HL-60 (cell line): ENCODE results near the gene SS18.

Experiments
- DNase-seq, 2 experiments: peaks; one replicate each; pipeline ENCODE4 v3.0.0-alpha.2; 2010 to 2020; ENCODE audit warnings: low read depth in 1 of 2, low spot score in 1 of 2
- H3K27ac ChIP-seq: fragments of 250-450 bp; sonication (Bioruptor Pico); replicated peaks from 2 replicates; pipeline ENCODE4 v1.5.1; 2020; ENCODE audit warnings: mild to moderate bottlenecking, moderate library complexity
- H3K27me3 ChIP-seq: fragments of 250-450 bp; sonication (Bioruptor Pico); 2 replicates; pipeline ENCODE4 v1.5.1; 2021; ENCODE audit warnings: mild to moderate bottlenecking, moderate library complexity; ENCODE audit not compliant: insufficient read depth, poor library complexity, severe bottlenecking
- H3K4me3 ChIP-seq: replicated peaks from 2 replicates; pipeline ENCODE4 v1.5.1; 2011; ENCODE audit warnings: mild to moderate bottlenecking, control low read depth, low read length; ENCODE audit not compliant: insufficient read depth
- GABPA ChIP-seq: IDR thresholded peaks from 2 replicates; pipeline ENCODE4 v1.6.1; 2012; ENCODE audit warnings: low read depth
- POLR2AphosphoS5 ChIP-seq: IDR thresholded peaks from 2 replicates; pipeline ENCODE4 v1.6.1; 2012; ENCODE audit warnings: low read depth
- SPI1 ChIP-seq: IDR thresholded peaks from 2 replicates; pipeline ENCODE4 v1.6.1; 2012; ENCODE audit warnings: low read depth, mild to moderate bottlenecking, borderline replicate concordance
- TF ChIP-seq, protein P1 (sequence below): IDR thresholded peaks from 2 replicates; pipeline ENCODE4 v1.6.1; 2012; ENCODE audit warnings: low read depth; ENCODE audit not compliant: insufficient replicate concordance
- TF ChIP-seq, protein P2 (sequence below): IDR thresholded peaks from one replicate; pipeline ENCODE4 v1.5.1; 2011; ENCODE audit warnings: low read length, control low read depth, inconsistent platforms; ENCODE audit not compliant: insufficient read depth

SS18 gene

DNA sequence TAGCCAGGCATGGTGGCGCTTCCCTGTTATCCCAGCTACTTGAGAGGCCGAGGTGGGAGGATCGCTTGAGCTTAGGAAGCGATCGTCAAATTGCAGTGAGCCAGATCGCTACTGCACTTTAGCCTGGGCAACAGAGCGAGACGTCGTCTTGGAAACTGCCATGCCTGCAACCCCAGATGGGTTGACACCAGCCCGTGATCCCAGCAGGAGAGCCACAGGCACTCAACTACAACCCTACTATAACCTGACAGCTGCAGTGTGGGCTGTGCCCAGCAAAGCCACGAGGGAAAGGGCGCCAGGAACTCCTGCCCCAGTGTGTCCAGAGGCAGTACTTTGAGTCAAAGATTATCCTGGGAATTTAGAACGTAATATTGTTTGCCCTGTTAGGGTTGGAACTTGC, 85.6 kb downstream of the SS18 start:
- Histone ChIP-seq H3K4me3 (no peak overlapping the region), H3K27me3 (no peaks in the 10 kb centered on the region), H3K27ac (no peak overlapping the region)
- no peak for DNase-seq
- TF ChIP-seq, protein P1, sequence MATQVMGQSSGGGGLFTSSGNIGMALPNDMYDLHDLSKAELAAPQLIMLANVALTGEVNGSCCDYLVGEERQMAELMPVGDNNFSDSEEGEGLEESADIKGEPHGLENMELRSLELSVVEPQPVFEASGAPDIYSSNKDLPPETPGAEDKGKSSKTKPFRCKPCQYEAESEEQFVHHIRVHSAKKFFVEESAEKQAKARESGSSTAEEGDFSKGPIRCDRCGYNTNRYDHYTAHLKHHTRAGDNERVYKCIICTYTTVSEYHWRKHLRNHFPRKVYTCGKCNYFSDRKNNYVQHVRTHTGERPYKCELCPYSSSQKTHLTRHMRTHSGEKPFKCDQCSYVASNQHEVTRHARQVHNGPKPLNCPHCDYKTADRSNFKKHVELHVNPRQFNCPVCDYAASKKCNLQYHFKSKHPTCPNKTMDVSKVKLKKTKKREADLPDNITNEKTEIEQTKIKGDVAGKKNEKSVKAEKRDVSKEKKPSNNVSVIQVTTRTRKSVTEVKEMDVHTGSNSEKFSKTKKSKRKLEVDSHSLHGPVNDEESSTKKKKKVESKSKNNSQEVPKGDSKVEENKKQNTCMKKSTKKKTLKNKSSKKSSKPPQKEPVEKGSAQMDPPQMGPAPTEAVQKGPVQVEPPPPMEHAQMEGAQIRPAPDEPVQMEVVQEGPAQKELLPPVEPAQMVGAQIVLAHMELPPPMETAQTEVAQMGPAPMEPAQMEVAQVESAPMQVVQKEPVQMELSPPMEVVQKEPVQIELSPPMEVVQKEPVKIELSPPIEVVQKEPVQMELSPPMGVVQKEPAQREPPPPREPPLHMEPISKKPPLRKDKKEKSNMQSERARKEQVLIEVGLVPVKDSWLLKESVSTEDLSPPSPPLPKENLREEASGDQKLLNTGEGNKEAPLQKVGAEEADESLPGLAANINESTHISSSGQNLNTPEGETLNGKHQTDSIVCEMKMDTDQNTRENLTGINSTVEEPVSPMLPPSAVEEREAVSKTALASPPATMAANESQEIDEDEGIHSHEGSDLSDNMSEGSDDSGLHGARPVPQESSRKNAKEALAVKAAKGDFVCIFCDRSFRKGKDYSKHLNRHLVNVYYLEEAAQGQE: no peak
- TF ChIP-seq SPI1 (no peak), GABPA (no peak), POLR2AphosphoS5 (no peak)
- TF ChIP-seq, protein P2, sequence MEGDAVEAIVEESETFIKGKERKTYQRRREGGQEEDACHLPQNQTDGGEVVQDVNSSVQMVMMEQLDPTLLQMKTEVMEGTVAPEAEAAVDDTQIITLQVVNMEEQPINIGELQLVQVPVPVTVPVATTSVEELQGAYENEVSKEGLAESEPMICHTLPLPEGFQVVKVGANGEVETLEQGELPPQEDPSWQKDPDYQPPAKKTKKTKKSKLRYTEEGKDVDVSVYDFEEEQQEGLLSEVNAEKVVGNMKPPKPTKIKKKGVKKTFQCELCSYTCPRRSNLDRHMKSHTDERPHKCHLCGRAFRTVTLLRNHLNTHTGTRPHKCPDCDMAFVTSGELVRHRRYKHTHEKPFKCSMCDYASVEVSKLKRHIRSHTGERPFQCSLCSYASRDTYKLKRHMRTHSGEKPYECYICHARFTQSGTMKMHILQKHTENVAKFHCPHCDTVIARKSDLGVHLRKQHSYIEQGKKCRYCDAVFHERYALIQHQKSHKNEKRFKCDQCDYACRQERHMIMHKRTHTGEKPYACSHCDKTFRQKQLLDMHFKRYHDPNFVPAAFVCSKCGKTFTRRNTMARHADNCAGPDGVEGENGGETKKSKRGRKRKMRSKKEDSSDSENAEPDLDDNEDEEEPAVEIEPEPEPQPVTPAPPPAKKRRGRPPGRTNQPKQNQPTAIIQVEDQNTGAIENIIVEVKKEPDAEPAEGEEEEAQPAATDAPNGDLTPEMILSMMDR: no peak

DNA sequence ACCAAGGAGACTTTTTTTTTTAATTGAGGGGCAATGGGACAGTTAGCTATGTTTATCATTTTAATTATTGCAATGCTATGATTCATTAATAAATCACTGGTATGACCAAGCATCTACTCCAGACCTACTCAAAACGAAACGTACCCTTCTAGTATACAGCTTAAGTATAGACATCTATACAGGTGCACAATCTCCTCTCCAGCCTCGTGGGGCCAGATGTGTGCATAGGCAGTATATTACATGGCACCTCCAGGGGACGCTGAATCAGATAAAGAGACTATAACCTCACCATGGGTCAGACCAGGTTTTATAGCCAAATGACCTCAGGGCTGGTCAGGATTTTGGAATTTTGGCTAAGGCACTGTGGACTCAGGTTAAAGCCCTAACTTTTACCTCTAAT, 86.6 kb downstream of the SS18 start:
- DNase-seq: no peak
- H3K27ac ChIP-seq: no peak overlapping the region
- H3K4me3 ChIP-seq: no peak overlapping the region
- no peaks in the 10 kb centered on the region for H3K27me3 ChIP-seq
- no peak for TF ChIP-seq GABPA
- TF ChIP-seq, protein P1: no peak
- TF ChIP-seq, protein P2: no peak
- TF ChIP-seq POLR2AphosphoS5: no peak
- TF ChIP-seq SPI1: no peak

DNA sequence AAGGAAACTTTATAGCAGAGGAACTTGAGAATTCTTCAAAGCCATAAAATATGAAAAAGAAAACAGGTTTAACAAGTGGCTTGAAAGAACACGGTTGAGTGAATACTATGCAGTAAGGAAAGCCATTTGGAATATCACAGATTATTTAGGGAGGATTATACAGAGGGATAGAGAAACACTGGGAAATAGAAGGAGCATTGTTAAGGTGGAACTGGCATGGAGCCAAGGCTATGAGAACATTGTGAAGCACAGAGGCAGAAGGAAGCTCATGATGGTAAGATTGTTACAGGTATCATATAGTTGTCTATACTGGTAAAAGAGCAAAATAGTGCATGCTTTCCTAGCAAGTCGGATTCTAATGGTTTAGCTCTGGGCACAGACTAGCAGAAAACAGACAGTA, 87.1 kb downstream of the SS18 start:
- Histone ChIP-seq H3K27me3 (no peaks in the 10 kb centered on the region), H3K27ac (no peak overlapping the region), H3K4me3 (no peak overlapping the region)
- no peak for DNase-seq
- TF ChIP-seq POLR2AphosphoS5: no peak
- no peak for TF ChIP-seq SPI1
- TF ChIP-seq, protein P2: no peak
- TF ChIP-seq GABPA: no peak
- TF ChIP-seq, protein P1: no peak
